HG02981 (cell line): ENCODE results near the gene FAM204A.
A peak's percentile ranks its signal among the peaks of the same experiment; 100 is the strongest.

Source experiments
- ATAC-seq: cut with Tn5 transposase; IDR thresholded peaks from one replicate; pipeline ENCODE4 v1.9.1; 2021; ENCODE audit warnings: mild to moderate bottlenecking, moderate library complexity; ENCODE audit not compliant: unreplicated experiment

The FAM204A gene

GRCh38 chr10:118287076-118287806 lies 54.9 kb downstream of the FAM204A start:
- no peak for ATAC-seq

- no peak for ATAC-seq
These were observed 55.9 kb downstream of the FAM204A start for GRCh38 chr10:118286051-118286838.

- ATAC-seq = no peak
These were observed 59.5 kb downstream of the FAM204A start for GRCh38 chr10:118282670-118283069.

GRCh38 chr10:118278649-118279048 lies 63.5 kb downstream of the FAM204A start:
- no peak for ATAC-seq

GRCh38 chr10:118277871-118278270 lies 64.3 kb downstream of the FAM204A start:
- ATAC-seq = no peak

GRCh38 chr10:118276727-118277126 lies 65.4 kb downstream of the FAM204A start:
- no peak for ATAC-seq

- no peak for ATAC-seq
These were observed 65.9 kb downstream of the FAM204A start for GRCh38 chr10:118276204-118276603.

GRCh38 chr10:118273662-118274061 lies 68.5 kb downstream of the FAM204A start:
- no peak for ATAC-seq

- no peak for ATAC-seq
These were observed 69.4 kb downstream of the FAM204A start for GRCh38 chr10:118272767-118273166.

GRCh38 chr10:118272149-118272721 lies 69.9 kb downstream of the FAM204A start:
- no peak for ATAC-seq

GRCh38 chr10:118271671-118272070 lies 70.5 kb downstream of the FAM204A start:
- ATAC-seq = no peak

- ATAC-seq = no peak
These were observed 75.9 kb downstream of the FAM204A start for GRCh38 chr10:118266098-118266748.

GRCh38 chr10:118264838-118265470 lies 77.2 kb downstream of the FAM204A start:
- ATAC-seq = no peak

GRCh38 chr10:118264252-118264651 lies 77.9 kb downstream of the FAM204A start:
- no peak for ATAC-seq

GRCh38 chr10:118262538-118262937 lies 79.6 kb downstream of the FAM204A start:
- ATAC-seq = no peak

- peak; percentile 76 for ATAC-seq
These were observed 82.7 kb downstream of the FAM204A start for GRCh38 chr10:118259288-118259906.

- ATAC-seq = no peak
These were observed 83.8 kb downstream of the FAM204A start for GRCh38 chr10:118258285-118258684.

GRCh38 chr10:118256825-118257570 lies 85.1 kb downstream of the FAM204A start:
- no peak for ATAC-seq

- no peak for ATAC-seq
These were observed 85.9 kb downstream of the FAM204A start for GRCh38 chr10:118256209-118256608.

- no peak for ATAC-seq
These were observed 86.8 kb downstream of the FAM204A start for GRCh38 chr10:118255355-118255754.
